ENCODE data around the gene FAM222A. TPM values are rescaled to one million over a fixed set of nuclear protein-coding genes. Genes with fewer than 3 reads are reported as not detected.

The FAM222A gene
- total and polyA plus RNA-seq, 2 of the 8 experiments (the other 6 are each of a cell fraction or from before 2014, with no cell fraction given): 0.94 to 1.1 TPM

GRCh38 chr12:109678719-109679118 lies 34.9 kb upstream of the FAM222A start:
- Histone ChIP-seq H2AFZ (ENCODE audit: low read length) (no peak overlapping the region), H3K79me1 (ENCODE audit: low read depth, low read length) (no peaks in the 10 kb centered on the region), H3K27ac (ENCODE audit: low read depth, low read length) (no peak overlapping the region), H3K18ac (ENCODE audit: extremely low read depth, low read length) (no peak overlapping the region), H3K27me3 (replicated peaks in 1 of 4; ENCODE audit: control insufficient read depth in 3 of 4, extremely low read depth in 1 of 4, insufficient read depth in 3 of 4, low read length in 3 of 4) (peaks cover 0 to 7% (median under 1%) of the 10 kb centered on the region in 4 experiments; a peak in 4 of 7 replicates), H3K4me3 (ENCODE audit: extremely low read depth in 1 of 4, insufficient read depth in 2 of 4, low read depth in 3 of 4, low read length in 4 of 4) (no peak overlapping the region), H3K4ac (replicated peaks; ENCODE audit: insufficient read length, low read depth, low read length) (no peak overlapping the region), H2BK12ac (ENCODE audit: low read depth, low read length) (no peak overlapping the region), H3K56ac (replicated peaks; ENCODE audit: insufficient read length, low read depth, low read length) (no peak overlapping the region), H3K23ac (ENCODE audit: insufficient read length) (no peak overlapping the region), H4K20me1 (replicated peaks in 1 of 2; ENCODE audit: control insufficient read depth in 1 of 2, insufficient read depth in 2 of 2, low read length in 2 of 2) (no peaks in the 10 kb centered on the region), H3K36me3 (ENCODE audit: control insufficient read depth in 2 of 4, insufficient read depth in 4 of 4, low read length in 3 of 4) (no peaks in the 10 kb centered on the region), H3K9me3 (ENCODE audit: insufficient read depth in 2 of 2, low read depth in 1 of 2, low read length in 1 of 2) (no peaks in the 10 kb centered on the region), H4K91ac (replicated peaks; ENCODE audit: insufficient read length, low read length) (no peak overlapping the region), H2BK20ac (ENCODE audit: low read length) (no peak overlapping the region), H3K4me2 (ENCODE audit: insufficient read depth in 1 of 2, low read depth in 2 of 2, low read length in 2 of 2) (no peak overlapping the region), H3K14ac (ENCODE audit: insufficient read length) (no peak overlapping the region), H2BK5ac (ENCODE audit: low read depth, low read length) (no peak overlapping the region), H3K4me1 (replicated peaks in 1 of 4; ENCODE audit: control insufficient read depth in 3 of 4, insufficient read depth in 4 of 4, low read length in 3 of 4) (peaks cover 0 to 8% (median 4%) of the 10 kb centered on the region in 4 experiments; a peak in 4 of 7 replicates), H4K5ac (ENCODE audit: insufficient read length, low read depth, low read length) (no peak overlapping the region), H3K9ac (replicated peaks in 1 of 4; ENCODE audit: extremely low read depth in 1 of 4, low read depth in 3 of 4, low read length in 3 of 4) (no peak overlapping the region), H3K23me2 (ENCODE audit: low read depth, low read length) (peaks cover 6% of the 10 kb centered on the region; the same call in 1 of the 2 replicates), H2BK120ac (replicated peaks; ENCODE audit: low read depth, low read length) (no peak overlapping the region), H3K79me2 (ENCODE audit: control insufficient read depth in 1 of 2, insufficient read depth in 2 of 2, low read length in 2 of 2) (no peaks in the 10 kb centered on the region), H4K8ac (ENCODE audit: extremely low read depth, insufficient read depth, low read length) (no peak overlapping the region), H2AK5ac (ENCODE audit: low read depth, low read length) (no peak overlapping the region), H2BK15ac (ENCODE audit: low read length) (no peak overlapping the region)
- DNase-seq (ENCODE audit: low read depth in 1 of 2, low spot score in 2 of 2): no peak
- TF ChIP-seq POU5F1 (IDR thresholded peaks at IDR 0.05; ENCODE audit: low read depth, low read length) (no peak), KDM1A (IDR thresholded peaks at IDR 0.05; ENCODE audit: borderline replicate concordance, low read length) (no peak), EP300 (IDR thresholded peaks at IDR 0.05; ENCODE audit: borderline replicate concordance in 1 of 2, low read depth in 2 of 2, low read length in 2 of 2) (no peak), RBBP5 (IDR thresholded peaks at IDR 0.05; ENCODE audit: borderline replicate concordance, low read depth, low read length) (no peak), CREB1 (IDR thresholded peaks at IDR 0.05) (no peak), POLR2AphosphoS5 (IDR thresholded peaks at IDR 0.05; ENCODE audit: low read depth, low read length) (no peak), TBP (IDR thresholded peaks at IDR 0.05; ENCODE audit: low read depth, low read length) (no peak), CBX5 (IDR thresholded peaks at IDR 0.05; ENCODE audit: low read depth, low read length) (no peak), YY1 (IDR thresholded peaks at IDR 0.05; ENCODE audit: low read depth, low read length) (no peak), BCL11A (IDR thresholded peaks at IDR 0.05; ENCODE audit: low read depth in 2 of 2, low read length in 2 of 2) (no peak), EZH2 (IDR thresholded peaks at IDR 0.05; ENCODE audit: low read depth, low read length, severe bottlenecking) (no peak), JUN (IDR thresholded peaks at IDR 0.05; ENCODE audit: low read depth, low read length) (no peak), KDM4A (IDR thresholded peaks at IDR 0.05; ENCODE audit: low read depth, low read length, severe bottlenecking) (no peak), FOSL1 (IDR thresholded peaks at IDR 0.05; ENCODE audit: insufficient read depth, low read depth, low read length) (no peak), MAFK (IDR thresholded peaks at IDR 0.05; ENCODE audit: low read depth, low read length) (no peak)
- 80% methylated on average over 7 of the region's 7 CpGs; no CpG with 5 or more reads in 1 of the 2 experiments for WGBS, 2 experiments (ENCODE audit: extremely low coverage in 1 of 2, insufficient coverage in 1 of 2, insufficient read length in 1 of 2, insufficient replicate concordance in 2 of 2, low coverage in 1 of 2, low lambda C conversion rate in 2 of 2, missing lambda C conversion rate in 1 of 2)
- POLR2A ChIA-PET (ENCODE audit: partially characterized antibody): interaction anchor here (1.5 kb wide), 1 partner anchor 8 kb away, joined by 4 read pairs; no protein-coding TSS in a partner anchor
- FAIRE-seq: no peak
- CTCF ChIA-PET (ENCODE audit: partially characterized antibody): interaction anchor here (1.1 to 2.5 kb wide), 5 partner anchors 10 to 95 kb away, joined by 3 to 9 read pairs (median 4); no protein-coding TSS in a partner anchor
